Measurements from ENCODE around the gene AADACL2.
"Not testable (repeated sequence)": the region's sequence is repeated elsewhere in the genome, so short reads cannot be mapped to it uniquely, and the experiment has no call there.

Gene AADACL2

GRCh38 chr3:151768393-151768930, 34.7 kb downstream of the AADACL2 start:
- DNase-seq = no peak

DNA sequence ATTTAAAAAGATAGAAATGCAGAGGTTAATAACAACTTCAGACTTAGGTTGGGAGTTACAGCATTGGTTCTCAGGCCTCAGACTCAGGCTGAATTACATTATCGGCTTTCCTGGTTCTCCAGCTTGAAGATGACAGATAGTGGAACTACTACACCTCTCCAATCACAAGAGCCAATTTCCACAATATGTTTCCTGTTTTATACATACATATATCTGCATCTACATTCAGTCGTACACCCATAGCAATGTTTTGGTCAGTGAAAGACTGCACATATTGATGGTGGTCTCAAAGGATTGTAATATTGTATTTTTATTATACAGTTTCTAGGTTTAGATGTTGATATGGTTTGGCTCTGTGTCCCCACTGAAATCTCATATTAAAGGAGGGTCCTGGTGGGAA, 35.4 kb downstream of the AADACL2 start:
- no peak for DNase-seq

DNA sequence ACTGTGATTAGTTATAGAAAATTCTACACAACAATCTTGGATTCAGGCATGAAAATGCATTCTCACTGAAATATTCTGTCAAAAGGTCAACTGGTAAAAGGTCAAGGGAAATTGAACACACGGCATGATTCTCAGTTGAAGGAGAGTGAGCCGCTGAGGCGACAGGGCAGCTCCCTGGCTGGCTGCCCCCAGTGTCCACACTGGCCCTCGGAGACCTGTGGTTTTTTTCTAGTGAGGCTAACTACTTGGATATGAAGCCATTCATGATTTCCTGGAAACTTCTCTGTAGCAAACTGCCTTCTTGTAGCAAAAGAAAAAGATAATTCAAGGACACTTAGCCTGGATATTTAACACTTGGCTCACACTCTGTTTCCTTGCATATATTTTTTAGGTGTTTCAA, 37.2 kb downstream of the AADACL2 start:
- no peak for DNase-seq

- DNase-seq = no peak
Observed at GRCh38 chr3:151772825-151773480, 39.2 kb downstream of the AADACL2 start.

DNA sequence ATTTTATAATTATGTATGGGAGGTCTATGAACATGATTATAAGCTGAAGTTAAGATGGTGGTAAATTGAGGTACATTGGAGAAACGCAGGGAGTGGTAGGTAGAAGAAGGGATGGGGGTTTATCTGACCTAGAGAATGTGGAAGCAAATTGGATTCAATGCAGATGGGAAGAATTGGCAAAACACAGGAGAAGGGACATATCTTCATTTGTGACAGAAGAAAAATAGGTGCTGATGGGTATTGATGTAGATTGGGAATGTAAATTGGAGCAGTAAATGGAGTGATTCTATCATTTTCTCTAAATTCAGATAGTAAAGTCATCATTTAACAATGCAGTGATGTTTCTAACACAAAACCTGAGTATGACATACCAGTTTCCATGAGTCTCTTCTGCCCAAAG, 40.5 kb downstream of the AADACL2 start:
- no peak for DNase-seq

DNA sequence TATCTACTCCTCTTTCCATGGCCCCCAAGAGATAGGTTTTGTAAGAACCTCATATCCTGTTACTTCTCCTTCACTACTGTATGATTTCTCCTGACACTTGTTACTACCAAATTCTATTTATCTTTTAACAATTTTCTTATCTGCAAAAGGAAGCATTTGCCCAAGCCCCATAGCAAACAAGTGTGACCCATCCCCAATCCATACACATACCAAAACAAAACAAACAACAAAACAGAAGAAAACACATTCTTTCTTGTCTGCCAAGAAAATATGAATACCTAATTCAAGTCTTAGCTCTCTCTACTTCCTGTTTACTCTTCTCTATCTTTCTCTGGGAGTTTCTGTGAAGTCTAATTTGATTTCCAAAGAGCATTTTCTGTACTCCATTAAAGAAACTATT, 41.2 kb downstream of the AADACL2 start:
- no peak for DNase-seq

GRCh38 chr3:151775314-151776258, 41.9 kb downstream of the AADACL2 start:
- DNase-seq = no peak

GRCh38 chr3:151776259-151776740, 42.6 kb downstream of the AADACL2 start:
- DNase-seq = no peak

GRCh38 chr3:151777880-151778279, 44.2 kb downstream of the AADACL2 start:
- DNase-seq = no peak

GRCh38 chr3:151787626-151788025, 53.9 kb downstream of the AADACL2 start:
- DNase-seq = no peak

- DNase-seq = no peak
Observed at GRCh38 chr3:151788401-151788800, 54.7 kb downstream of the AADACL2 start.

- DNase-seq = no peak
Observed at GRCh38 chr3:151789853-151790463, 56.2 kb downstream of the AADACL2 start.

DNA sequence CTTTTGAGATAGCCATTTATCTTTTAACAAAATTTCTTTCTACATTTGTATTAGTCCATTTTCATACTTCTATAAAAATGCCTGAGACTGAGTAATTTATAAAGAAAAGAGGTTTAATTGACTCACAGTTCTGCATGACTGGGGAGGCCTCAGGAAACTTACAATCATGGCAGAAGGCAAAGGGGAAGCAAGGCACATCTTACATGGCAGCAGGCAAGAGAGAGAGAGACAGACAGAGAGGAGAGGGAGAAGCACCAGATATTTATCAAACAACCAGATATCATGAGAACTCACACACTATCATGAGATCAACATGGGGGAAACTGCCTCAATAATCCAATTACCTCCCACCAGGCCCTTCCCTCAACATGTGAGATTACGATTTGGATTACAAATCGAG, 57.0 kb downstream of the AADACL2 start:
- not testable (repeated sequence) for DNase-seq

- no peak for DNase-seq
Observed at GRCh38 chr3:151792411-151792810, 58.7 kb downstream of the AADACL2 start.

DNA sequence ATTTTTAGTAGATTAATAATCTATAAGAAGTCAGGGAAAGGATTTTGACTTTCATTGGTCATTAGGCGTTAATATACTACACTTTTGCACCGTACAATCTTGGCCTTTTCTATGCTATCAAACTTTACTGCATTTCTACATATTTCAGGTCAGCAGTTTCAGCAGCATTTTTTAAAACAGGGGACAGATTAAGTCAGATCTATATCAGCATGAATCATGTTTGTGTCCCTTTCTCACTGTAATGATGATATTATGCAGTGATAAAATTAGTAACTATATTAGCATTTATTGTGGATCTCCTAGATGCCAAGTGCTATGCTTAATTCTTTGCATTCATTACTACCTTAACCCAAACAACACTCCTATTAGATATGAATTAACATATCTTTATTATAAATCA, 59.9 kb downstream of the AADACL2 start:
- DNase-seq = no peak

GRCh38 chr3:151794080-151794479, 60.4 kb downstream of the AADACL2 start:
- no peak for DNase-seq

DNA sequence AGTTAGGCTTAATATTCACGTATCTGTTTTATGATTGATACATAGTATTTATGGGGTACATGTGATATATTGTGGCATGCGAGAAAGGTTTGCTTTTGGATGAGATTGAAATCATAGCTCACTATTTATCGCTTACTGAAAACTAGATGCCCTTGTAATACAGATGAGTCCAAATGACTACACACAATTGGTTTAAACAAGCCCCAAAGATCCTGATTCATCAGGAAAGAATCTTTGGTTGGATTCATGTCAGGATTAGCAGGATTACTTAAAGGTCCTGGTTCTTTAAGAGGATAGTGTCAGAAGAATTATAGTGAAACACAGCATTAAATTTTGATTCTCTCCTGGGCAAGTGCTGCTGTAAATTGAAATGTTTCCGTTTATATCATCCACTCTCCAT, 61.5 kb downstream of the AADACL2 start:
- DNase-seq = no peak

DNA sequence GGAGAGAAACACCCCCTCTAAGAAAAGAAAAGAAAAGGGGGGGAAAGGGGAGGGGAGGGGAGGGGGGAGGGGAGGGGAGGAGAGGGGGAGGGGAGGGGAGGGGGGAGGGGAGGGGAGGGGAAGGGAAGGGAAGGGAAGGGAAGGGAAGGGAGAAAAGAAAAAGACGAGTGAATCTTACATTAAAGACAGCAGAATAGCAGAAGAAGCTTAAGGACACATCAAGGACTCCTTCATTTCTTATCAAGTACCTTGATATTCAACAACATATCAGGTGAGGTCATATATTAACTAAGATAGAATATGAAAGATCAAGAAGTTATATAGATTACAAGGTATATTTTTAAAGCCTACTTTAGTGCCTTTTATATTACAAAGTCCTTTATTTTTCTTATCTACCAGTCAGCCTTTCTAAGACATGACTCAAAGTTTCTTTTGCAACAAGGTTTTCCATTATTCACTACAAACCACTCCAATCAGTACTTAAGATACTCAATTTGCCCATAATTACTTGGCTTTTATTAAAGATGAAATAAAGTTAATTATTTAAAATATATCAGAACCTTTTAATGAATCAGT, 62.5 kb downstream of the AADACL2 start:
- DNase-seq = no peak

GRCh38 chr3:151798466-151798865, 64.7 kb downstream of the AADACL2 start:
- no peak for DNase-seq

DNA sequence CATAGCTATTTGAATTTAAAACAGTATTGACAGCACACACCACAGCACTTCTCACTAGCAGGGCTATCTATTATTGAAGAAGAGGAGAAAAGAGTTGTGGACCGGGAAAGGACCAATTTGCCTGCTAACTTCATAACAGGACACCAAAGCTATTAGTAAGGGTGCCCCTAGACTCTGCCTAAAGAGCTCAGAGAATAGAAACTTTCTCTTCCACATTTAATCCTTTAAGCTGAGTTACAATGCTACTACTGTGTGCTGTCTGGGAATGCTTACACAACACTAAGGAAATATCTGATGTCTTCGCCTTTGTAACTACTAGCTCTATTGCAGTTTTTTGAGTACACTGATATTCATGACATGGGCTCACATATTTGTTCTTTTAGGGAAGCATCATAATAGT, 66.7 kb downstream of the AADACL2 start:
- no peak for DNase-seq

DNA sequence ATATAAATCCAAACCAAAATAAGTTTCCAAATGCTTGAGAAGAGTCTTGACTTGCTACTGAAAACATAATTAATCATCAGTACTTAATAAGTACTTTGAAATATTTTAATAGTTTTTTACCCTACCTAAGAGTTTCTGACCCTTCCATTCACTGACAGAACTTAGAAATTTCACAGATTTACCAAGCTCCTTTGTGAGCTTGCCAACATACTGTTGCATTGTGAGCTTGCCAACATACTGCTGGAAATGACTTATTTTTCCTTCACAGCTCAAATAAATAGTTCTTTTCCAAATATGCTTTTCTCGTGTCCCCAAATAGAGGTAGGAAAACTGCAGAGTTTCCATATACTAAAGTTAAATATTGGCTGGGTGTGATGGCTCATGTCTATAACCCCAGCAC, 70.5 kb downstream of the AADACL2 start:
- DNase-seq = no peak

DNA sequence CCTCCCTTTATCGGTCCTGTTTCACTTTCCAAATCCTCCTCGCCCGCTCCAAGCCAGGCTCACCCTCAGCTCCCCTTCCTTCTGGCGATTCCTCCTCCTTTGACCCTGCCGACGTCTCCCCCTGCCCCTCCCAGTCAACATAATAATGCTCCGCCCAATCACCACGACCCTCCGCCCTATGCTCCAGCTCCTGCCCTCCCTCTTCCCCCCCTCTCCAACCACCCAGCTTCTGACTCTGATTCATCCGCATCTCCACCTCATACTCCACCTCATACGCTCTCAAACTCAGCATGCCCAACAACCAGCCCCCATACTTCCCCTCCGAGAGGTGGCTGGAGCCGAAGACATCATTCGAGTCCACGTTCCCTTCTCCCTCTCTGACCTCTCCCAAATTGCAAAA, 73.1 kb downstream of the AADACL2 start:
- no peak for DNase-seq

Data from DMS 273 treated with DMSO at 0.1 percent for 48 hours (cell line).